HG03575 (cell line): ENCODE data around the gene COTL1.

Experiments used
- ATAC-seq: cut with Tn5 transposase; IDR thresholded peaks from one replicate; pipeline ENCODE4 v1.9.1; 2021; ENCODE audit not compliant: unreplicated experiment, insufficient number of reproducible peaks, low FRiP score; ENCODE audit errors: extremely low read depth

COTL1 gene

DNA sequence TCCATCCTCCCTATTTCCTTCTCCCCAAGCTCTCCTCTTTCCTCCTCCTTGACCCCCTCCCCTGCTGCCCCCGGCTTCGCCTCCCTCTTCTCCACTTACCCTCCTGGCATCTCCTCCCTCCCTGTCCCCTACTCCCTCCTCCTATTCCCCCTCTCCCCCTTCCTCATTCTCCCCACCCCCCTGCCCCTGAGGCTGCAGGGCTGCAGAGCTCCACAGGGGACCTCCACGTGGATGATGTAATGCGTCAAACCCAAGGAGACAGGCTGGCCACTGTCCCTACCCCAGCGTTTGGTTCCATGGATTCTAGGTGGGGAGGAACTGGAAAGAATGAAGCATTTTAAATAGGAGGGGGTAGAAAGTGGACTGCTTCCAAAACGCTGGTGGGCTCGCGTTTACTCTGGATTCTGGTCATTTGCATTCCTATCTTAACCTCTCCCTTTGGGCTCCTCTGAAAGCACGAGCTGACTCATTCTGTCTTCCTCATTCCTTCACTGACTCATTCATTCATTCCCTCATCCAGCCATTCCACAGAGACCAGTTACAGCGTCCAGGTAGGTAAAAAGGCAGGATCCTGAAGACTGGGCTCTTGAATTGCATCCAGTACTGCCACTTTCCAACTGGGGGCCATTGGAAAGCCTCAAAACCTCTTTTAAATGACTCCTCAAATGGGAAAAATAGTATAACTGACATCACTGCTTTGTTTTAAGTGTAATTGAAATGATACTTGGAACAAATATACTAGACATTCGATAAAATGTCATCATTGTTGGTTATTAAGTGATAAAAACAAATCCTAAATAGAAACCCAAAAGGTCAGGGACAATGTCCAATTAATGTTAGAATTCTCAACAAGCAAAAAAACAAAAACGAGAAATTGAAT lies 943 bp upstream of the COTL1 start:
- no peak for ATAC-seq

DNA sequence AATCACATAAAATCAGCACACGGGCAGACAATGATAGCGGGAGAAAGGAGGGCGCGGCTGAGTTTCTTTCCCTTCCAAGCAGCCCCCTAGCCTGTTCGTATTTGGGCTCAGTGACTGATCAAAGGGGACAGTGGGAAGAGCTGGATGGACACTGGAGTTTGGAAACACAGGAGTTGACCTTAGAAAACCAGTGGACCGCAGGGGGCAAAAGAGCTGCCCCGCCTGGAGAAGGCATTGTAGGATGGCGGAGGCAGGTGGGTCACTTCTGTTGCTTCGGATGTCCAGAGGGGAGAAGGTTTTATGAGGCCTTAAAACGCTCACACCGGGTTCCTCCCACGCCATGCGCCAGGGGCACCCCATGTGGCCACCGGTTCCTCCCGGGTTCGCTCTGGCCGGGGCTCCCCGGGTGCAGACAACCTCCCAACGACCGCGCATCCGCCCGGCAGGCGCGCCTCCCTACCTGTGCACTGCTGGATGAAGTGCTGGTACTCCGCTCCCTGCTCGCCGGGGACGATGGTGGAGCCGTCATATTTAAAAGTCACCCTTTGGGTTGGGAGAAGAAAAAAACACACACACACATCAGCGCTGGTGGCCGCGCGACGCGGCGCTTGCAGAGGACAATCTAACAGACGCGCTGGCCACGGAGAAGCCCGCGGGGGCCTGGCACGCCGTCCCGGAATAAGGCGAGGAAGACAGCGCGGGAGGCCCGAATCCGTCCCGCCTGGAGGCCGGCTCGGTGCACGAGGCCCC lies 662 bp downstream of the COTL1 start:
- ATAC-seq = no peak

DNA sequence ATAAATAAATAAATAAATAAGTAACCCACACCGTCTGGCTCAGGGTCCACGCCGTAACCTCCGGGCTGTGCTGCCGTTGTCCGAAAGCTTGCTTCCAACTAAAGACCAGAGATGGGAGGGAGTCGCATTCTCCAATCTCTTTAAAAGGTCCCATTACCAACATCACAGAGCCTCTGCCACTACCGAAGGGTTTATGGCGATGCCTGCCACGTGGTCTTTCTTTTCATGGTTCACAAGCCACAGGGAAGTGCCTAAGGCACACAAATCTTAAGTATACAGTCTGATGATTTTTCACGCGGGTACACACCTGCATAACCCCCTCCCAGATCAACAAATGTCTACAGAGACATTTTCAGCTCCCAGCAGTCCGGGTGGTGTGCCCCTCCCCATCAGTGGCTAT lies 1.4 kb downstream of the COTL1 start:
- ATAC-seq = no peak

DNA sequence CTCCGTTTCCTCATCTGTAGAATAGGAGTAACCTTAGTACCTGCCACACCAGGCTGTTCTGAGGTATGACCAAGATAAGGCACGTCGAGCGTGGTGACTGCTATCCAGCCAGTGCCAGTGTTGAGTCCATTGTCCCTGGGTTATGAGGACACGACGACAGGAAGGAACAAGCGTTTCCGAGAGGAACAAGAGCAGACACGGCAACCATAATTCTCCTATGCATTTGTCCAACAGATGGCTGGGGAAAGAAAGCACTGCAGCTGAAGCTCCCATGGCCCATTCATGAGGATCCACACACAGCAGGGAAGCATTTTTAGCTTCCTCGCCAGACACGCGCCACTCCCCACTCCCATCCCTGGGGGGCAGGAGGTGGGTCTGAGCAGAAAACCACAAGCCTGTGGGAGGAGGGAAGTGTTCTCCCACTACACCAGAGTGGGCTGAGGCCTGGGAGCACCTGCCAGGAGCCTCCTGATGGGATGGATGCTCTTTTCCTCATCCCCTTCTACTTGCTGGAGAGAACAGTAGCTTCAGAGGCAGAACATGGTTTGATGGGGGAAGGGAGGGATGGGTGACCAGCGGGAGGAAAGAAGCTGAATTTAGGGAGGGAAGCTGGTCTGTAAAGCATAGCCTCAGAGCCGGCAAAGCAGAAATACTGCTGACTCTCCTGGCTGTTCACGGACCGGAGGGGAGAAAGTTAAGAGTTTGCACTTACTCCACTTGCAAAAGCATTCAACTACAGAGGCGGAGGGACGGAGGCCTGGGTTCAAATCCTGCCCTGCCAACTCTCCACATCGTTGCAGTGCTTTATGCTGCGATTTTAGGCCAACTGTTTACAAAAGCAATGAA lies 2.7 kb downstream of the COTL1 start:
- no peak for ATAC-seq

DNA sequence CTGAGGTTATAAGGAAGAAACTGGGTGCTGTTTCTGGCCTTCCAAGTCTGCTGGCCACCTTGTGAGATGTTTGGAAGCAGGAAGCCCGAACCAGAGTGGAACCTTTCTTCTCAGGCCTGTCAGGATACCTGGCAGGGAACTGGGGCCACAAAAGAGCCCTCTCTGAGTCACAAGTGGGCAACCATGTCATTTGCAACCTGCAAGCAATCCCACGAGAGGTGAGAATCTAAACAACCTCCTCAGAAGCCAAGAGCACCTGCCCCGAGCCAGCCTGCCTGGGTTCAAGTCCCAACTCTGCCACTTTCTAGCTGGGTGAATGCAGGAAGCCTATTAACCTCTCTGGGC lies 3.3 kb downstream of the COTL1 start:
- ATAC-seq = no peak

DNA sequence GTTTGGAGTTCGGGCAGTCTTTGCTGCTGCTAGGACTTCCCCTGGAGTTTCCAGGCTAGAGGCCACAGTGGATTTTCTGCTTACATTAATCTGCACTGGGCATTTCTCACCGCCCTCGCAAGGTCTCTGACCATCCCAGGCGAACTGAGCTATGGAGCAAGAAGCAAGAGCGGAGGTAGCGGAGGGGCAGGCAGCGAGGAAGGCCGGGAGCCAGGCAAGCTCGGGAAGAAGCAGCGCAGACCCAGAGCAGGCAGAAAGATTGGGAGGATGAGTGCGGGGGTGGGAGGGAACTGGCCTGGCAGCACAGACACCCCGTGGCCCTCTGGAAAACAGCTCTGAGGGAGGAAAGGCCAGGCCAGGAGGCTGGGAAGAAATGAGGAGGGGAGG lies 3.8 kb downstream of the COTL1 start:
- no peak for ATAC-seq

DNA sequence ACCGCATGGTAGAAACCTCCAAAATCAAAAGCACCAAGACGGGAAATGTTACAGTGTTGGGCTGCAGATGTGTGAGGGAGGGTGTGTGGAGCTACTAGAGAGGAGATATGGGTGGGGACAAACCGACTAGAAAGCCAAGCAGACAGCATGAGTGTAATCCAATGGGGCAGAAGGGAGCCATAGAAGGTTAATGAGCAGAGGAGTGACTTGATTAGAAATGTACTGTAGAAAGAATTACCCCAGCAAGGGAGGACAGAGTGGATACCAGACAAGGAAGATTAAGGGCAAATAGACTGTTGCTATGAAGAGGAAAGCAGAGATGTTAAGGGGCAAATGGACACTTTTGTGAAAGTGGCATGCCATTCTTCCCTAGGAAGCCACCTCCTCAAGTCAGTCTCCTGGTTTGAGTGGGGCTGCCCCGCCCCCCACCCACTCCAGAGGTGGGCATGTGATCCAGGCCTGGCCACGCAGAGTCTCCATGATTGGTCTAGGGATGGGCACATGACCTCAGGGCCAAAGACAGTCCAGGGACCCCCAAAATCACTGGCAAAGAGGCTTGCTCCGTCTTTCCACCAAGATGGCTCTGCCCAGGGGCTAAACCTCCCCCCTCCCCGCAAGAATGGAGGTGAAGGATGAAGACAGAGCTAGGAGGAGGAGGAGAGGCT lies 4.3 kb downstream of the COTL1 start:
- ATAC-seq = no peak

DNA sequence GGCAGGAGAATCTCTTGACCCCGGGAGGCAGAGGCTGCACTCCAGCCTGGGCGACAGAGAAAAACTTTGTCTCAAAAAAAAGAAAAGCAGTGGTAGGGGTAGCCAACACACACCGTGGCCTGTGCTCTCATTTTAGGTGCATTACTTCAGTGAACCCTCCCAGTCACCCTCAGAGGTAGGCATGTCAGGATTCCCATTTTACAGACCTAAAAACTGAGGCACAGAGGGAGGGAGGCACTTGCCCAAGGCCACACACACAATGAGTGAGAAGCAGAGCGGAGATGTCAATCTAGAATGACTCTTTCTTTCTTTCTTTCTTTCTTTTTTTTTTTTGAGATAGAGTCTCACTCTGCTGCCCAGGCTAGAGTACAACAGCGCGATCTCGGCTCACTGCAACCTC lies 5.2 kb downstream of the COTL1 start:
- ATAC-seq = no peak

DNA sequence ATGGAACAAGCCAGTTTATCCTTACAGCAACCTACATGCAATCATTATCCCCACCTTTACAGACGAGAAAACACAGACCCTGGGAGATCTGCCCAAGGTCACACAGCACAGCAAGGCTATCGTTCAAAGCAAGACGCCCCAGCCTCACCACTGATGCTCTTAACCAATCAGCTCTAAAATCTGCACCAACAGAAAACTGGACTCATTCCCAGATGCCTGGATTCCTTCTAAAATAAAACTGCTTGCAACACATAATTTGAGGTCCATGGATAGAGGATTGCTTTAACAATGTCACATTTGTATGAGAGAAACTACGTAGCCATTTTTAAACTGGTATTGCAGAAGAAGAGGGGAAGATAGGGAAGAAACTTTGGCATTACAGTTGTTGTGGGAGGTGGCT lies 6.8 kb downstream of the COTL1 start:
- ATAC-seq = no peak

DNA sequence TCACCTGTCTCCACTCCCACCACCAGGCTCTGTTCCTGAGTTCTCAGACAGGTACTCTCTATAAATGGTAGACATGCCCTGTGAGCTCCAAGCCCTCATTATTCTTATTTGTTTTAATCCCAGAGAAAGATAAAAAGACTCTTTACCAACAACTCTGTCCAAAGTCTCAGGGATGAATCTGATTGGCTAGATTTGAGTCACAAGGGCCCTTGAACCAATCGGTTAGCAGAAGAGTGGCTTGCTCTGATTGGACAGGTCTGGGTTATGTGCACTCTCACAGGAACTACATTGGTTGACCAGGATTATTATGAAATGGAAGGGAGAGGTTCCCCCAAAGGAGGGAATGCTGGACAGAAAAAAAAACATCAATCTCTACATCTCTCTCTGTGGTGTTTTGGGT lies 7.5 kb downstream of the COTL1 start:
- no peak for ATAC-seq

DNA sequence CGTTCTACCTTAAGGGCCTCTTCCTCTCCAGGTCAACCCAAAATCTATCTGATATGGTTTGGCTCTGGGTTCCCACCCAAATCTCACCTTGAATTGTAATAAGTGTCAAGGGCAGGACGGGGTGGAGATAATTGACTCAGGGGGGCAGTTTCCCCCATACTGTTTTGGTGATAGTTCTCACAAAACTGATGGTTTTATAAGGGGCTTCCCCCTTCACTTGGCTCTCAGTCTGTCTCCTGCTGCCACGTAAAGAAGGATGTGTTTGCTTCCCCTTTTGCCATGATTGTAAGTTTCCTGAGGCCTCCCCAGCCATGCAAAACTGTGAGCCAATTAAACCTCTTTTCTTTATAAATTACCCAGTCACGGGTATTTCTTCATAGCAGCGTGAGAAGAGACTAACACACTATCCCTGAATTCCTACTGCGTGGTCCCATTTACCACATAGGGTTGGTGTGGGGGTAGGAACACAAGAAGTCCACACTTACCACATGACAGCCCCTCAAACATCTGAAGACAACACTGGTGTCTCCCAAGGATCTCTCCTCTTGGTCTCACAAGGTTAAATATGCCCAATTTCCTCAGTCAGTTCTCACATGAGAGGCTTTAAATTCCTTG lies 8.2 kb downstream of the COTL1 start:
- no peak for ATAC-seq

DNA sequence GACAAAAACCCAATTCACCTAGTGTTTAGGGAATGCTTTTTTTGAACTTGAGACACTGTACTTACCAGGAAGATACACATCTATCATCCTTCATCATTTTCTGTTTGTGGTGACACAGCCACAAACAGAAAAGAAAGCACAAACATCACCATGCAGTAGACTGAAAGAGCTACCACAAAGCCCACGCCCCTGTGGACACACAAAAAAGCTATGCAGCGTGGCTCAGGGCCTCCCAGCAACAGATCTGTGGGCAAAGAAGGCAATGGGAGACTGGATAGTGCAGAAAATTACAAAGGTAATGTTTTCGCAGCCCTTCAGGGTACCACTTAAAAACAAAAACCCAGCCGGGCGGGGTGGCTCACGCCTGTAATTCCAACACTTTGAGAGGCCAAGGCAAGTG lies 9.6 kb downstream of the COTL1 start:
- no peak for ATAC-seq

DNA sequence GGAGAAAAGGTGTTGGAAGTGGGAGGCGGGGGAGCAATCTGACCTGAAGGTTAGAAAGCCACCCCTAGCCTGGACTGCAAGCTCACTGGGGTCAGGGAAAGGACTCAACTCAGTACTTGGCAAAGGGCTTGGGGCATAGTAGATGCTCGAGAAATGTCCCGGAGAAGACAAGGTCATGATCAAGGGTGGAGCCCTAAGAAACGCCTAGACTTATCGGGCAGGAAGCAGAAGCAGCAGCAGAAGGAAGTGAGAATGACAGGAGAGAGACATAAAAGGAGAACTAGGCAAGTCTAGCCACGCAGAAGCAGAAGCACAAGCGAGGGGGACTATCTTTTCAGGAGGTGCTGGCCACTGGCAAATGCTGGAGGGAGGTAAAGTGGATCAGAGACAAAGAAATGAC lies 10.2 kb downstream of the COTL1 start:
- ATAC-seq = no peak

DNA sequence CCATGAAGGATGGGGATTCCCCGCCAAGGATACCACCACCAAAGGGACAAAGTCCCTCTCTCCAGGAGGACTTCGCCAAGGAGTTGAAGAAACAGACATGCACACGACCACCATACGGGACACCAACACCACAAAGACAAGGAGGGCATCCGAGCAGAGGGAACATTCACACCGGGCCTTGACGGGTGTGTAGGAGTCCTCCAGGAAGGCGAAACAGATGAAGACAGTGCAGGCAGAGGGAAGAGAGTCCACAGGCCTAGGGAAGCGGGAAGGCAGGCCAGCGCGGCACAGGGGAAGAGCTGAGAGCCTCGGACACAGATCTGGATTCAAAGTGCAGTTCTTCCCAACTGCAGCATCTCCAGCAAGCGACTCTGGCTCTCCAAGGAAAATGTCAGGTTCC lies 10.8 kb downstream of the COTL1 start:
- ATAC-seq = no peak

DNA sequence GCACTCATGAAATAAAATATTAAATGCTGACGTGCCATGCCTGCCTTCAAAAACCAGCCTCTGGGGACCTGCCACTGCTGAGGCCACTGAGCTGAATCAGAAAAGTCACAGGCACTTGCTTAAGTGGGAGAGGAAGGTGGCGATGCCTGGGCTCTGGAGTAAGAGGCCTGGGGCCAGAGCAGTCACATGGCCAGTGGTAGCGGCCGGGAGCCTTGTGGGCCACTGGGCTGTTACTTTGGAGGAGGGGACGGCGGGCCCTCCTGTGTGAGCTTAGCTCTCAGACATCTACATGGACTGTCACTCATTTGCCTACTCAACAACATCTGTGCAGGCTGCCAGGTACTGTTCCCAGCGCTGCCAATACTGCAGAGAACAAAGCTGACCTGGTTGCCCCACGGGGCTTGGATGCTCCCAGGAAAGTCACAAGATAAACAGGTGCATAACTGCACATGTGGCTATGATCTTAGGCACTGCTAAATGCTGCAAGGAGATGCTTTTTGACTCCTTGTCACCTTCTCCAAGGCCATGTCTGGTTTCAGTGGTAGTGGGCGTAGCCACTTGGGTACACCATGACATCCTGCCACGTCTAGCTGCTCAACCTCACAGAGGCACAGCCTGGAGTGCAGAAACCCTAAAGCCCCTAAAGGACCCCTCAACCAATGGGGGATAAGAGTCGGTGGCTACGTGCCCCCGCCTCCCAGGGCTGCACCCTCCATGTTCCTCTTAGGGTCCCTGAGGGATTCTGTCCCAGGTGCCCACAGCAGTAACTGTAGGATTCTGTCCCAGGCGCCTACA lies 11.6 kb downstream of the COTL1 start:
- no peak for ATAC-seq

DNA sequence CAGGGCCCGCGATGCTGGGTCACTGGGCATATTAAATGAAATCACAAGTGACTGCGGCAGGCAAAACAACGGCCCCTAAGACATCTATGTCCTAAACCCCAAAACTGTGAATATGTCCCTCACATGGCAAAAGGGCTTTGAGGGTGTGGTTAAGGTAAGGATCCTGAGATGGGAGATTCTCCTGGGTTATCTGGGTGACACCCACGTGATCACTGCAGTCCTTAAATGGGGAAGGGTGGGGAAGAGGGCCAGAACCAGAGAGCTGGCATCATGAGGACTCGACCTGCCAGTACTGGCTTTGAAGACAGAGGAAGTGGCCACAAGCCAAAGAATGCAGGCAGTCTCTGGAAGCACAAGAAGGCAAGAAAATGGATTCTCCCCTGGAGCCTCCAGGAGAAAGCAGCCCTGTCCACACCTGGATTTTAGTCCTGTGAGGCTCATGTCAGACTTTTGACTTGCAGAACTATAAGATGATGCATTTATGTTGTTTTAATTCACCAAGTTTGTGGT lies 12.5 kb downstream of the COTL1 start:
- no peak for ATAC-seq

DNA sequence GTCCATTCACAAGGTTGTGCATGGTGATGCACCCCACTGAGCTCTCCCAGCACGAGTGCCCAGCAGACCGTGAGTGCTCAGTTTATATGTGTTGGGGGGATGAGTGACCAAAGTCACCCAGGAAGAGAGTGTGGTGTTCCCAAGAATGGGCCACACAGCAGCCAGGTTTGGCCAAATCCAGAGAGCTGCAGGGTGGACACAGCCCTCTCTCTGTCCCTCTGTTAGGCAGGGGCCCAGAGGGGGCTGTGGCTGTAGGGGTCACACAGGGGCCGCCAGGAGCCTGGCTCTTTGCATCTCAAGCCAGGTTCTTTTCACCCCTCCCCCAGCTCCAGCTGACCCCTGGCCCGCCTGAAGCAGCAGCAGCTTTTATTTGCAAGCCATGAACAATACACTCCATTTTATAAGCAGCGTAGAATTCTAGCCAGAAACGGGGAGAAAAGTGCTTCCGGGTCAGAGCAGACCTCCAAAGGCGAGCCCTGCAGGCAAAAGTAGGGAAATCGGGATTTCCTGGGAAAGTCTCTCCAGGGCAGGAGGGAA lies 13.3 kb downstream of the COTL1 start:
- no peak for ATAC-seq

DNA sequence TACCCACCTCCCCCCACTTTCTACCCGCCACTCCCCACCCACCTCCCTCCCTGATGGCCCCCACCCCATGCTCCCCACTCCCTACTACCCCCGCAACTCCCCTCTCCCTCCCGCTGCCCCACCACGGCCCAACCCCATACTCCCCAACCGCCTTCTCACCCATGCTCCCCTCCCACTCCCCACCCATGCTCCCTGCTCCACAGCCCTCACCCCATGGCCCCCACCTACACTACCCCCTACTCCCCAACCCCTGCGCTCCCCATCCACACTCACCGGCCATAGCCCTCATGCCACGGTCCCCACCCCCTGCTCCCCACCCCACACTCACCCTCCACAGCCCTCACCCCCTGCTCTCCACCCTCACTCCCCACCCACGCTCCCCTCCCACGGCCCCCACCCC lies 13.9 kb downstream of the COTL1 start:
- no peak for ATAC-seq
